SH-SY5Y (cell line): Measurements from ENCODE around the gene OLIG2.

ENCODE experiments used
- GATA2 ChIP-seq: IDR thresholded peaks from 2 replicates; pipeline ENCODE4 v1.6.1; 2011; ENCODE audit warnings: mild to moderate bottlenecking, low read depth, low read length
- GATA3 ChIP-seq: IDR thresholded peaks from 2 replicates; pipeline ENCODE4 v1.6.1; 2011; ENCODE audit warnings: low read depth, mild to moderate bottlenecking, low read length, moderate library complexity

The OLIG2 gene

DNA sequence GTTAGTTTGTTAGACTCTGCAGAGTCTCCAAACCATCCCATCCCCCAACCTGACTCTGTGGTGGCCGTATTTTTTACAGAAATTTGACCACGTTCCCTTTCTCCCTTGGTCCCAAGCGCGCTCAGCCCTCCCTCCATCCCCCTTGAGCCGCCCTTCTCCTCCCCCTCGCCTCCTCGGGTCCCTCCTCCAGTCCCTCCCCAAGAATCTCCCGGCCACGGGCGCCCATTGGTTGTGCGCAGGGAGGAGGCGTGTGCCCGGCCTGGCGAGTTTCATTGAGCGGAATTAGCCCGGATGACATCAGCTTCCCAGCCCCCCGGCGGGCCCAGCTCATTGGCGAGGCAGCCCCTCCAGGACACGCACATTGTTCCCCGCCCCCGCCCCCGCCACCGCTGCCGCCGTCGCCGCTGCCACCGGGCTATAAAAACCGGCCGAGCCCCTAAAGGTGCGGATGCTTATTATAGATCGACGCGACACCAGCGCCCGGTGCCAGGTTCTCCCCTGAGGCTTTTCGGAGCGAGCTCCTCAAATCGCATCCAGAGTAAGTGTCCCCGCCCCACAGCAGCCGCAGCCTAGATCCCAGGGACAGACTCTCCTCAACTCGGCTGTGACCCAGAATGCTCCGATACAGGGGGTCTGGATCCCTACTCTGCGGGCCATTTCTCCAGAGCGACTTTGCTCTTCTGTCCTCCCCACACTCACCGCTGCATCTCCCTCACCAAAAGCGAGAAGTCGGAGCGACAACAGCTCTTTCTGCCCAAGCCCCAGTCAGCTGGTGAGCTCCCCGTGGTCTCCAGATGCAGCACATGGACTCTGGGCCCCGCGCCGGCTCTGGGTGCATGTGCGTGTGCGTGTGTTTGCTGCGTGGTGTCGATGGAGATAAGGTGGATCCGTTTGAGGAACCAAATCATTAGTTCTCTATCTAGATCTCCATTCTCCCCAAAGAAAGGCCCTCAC lies at the start of gene OLIG2:
TSS of gene OLIG2 (plus strand) at position 447 of the 954 bp plus-strand sequence. CDS start 928 bp downstream, outside the sequence.
- TF ChIP-seq GATA2: no peak
- no peak for TF ChIP-seq GATA3

DNA sequence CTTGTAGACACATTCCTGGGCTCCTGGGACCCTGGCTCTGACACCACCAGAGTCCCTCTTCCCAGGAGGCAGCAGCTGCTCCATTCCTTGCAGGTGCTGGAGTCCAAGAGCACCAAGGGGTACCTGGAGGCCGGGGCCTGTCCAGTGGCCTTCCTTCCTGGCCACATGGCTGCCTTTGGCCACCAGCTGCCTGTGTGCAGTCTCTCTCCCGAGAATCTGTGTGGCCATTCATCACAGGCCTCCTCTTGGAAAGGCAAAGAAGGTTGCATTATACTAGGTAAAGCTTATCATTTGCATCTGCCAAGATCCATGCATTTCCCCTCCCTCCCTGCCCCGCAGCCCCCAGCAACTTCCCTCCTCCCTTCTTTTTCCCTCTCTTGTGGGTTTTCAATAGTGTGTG lies 48.9 kb upstream of the OLIG2 start:
- TF ChIP-seq GATA3: no peak
- TF ChIP-seq GATA2: no peak

DNA sequence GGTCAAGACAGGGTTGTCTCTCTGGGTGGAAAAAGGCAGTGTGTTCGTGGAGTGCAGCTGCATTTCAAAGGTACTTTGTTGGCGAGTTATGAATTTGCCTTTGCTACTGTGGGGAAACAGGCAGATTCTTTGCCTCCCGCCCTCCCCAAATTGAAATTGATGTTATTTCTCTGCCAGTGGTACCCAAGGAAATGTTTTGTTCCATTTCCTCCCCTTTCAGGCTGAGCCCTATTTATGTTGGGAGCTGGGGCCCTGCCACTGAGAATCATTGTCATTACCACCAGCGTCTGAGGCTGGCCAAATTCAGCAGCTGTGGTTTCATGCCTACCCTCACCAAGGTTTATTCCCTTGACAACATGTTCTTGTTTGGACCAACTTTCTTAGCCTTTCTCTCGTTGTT lies 48.5 kb upstream of the OLIG2 start:
- TF ChIP-seq GATA2 (no peak), GATA3 (no peak)

DNA sequence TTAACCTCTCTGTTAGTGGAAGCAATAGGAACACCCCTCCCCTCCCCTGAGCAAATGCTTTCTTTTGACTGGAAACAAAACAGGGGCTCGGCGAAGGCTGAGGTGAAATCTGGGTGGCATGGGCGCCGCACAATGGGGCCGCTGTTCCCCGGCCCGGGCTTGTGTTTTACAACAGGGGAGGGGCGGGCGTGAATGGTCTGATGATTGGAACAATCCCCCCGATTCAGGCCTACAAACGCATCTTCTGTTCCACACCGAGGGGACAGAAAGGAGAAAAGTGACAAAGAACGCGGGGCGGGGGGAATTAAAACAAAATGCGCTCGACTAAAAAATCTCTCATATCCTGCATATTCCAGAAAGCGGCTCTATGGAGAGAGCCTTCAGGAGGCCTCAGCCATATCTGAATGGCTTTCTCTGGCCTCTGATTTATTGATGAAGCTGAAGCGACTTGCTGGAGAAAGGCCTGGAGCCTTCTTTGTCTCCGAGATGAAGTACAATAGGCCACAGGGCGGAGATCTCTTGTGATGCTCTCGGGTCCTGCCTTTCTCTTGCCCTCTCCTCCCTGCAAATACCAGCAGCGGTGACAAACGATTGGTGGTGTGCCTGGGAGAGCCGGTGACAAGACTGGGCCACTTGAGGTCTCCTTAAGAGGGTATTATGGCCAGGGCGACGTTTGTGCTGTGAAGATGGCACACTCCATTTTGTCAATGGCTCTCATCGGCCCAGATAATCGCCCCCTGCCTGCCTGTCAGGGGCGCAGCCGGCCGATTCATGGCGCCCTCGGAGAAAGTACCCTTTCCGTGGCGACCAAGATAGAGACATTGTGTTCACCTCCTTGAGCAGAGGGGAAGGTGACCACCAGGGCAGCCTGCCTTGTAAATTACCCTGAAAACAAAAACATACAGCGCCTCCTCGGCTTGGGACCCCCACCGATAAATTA lies 47.1 kb upstream of the OLIG2 start:
- TF ChIP-seq GATA2 (no peak), GATA3 (no peak)

DNA sequence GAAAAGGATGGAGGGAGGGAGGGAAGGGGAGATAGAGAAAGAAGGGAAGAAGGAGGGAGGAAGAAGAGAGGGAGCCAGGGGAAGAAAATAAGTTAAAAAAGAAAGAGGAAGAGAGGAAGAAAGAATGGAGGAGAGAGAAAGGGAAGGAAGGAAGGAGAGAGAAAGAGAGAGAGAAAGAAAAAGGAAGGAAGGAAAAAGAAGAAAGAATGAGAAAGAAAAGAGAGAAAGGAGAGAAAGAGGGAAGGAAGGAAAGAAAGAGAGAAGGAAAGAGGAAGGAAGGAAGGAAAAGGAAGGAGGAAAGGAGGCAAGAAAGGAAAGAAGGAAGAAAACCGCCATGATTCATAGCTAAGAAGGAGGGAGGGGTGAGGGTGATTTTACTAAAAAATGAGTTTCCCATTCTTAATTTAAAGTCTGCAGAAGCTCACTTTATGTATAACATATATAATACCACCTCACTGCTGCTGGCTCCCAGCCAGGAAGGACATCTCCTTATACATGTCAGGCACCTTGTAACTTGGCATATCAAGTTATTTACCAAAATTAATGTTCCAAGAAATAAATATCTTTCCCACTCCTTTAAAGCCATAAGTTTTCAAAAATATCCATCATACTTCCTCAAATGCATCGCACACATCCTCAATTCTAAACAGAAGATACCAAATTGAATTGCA lies 46.0 kb upstream of the OLIG2 start:
- TF ChIP-seq GATA3: no peak
- no peak for TF ChIP-seq GATA2

DNA sequence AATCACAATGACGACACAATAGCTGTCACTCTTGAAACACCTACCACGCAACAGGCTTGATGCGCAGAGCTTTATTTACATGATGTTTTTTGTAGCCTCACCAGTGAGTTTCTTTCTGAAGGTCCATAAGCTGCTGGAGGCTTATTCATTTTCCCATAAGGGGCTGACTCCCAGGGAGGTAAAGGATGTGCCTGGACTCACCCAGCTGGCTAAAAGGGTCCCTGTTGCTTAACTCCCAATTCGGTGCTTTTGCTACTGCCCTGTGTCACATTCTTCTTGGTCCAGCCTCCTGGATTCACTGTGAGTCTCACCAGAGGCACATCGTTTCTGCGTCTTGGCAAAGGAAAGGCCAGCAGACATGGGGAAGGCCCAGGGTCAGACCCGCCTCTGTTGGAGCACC lies 44.6 kb upstream of the OLIG2 start:
- TF ChIP-seq GATA2 (no peak), GATA3 (no peak)

DNA sequence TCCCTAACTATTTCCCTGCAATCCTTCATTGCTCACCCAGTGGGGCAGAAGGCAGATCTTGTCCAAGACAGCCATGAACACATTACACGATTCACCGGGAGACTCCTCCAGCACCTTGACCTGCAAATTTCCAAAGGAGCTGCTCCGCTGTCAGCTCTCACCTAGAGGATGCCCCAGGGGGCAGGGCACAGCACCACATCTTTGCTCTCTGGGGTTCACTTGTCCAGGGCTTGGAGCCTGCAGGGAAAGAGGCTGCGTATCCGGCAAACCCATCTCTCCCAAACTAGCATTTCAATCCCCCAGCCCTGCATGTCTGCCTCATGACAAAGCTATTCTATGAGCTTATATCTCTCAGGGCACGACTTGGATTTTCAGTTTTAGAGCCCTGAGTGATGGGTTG lies 35.1 kb upstream of the OLIG2 start:
- TF ChIP-seq GATA2: no peak
- no peak for TF ChIP-seq GATA3

DNA sequence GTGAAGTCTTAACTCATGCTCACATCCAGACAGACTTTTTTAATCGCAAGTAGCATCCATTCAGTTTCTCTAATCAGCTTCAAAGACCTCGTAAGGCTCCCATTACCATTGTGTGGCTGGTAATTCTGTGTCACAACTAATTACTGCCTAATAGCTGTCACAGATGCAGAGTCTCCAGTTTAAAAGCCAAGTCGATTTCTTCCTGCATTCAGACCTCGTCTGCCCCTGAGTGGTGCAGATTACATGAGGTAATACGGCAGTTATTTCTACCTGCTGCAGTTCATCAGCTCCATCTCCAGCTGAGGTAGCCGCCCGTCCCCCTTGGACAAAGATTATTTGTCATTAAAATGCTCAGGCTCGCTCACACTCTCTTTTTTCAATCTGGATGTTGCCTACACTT lies 34.4 kb upstream of the OLIG2 start:
- no peak for TF ChIP-seq GATA3
- TF ChIP-seq GATA2: no peak

DNA sequence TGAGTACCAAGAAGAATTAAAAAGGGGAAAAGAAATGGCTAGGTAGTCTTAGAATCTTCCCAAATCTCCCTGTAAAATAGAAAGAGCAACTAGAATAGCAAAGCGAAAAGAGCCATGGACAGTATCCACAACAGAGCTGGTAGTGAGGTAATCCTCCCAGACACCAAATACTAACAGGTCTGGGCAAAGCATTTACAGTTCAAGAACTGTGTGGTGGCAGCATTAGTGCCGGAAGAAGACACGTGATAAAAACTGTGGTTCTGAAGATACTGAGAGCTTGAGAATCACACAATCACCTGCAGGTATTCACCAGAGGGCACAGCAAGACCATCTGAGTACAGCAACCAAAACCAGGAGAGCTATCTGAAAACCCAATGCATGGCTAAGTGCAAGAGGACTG lies 31.8 kb upstream of the OLIG2 start:
- TF ChIP-seq GATA2 (no peak), GATA3 (no peak)

DNA sequence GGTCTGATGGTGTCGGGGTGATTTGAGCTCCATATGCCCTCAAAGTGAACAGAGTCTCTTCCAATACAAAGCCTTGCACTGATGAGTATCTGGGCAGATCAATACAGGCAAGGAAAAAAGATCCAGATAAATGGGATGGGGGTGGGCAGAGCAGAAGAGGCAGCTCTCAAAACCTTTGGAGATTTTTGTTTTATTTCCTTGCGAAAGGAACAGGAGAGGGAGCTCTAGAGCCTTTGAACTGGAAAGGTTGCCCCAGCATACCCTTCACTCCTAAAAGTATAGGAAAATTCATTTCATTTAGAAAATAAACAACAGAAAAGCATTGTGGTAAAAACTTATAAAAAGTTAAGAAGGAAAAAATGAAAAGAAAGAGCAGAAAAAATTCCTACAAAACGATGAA lies 31.4 kb upstream of the OLIG2 start:
- TF ChIP-seq GATA2 (no peak), GATA3 (no peak)

DNA sequence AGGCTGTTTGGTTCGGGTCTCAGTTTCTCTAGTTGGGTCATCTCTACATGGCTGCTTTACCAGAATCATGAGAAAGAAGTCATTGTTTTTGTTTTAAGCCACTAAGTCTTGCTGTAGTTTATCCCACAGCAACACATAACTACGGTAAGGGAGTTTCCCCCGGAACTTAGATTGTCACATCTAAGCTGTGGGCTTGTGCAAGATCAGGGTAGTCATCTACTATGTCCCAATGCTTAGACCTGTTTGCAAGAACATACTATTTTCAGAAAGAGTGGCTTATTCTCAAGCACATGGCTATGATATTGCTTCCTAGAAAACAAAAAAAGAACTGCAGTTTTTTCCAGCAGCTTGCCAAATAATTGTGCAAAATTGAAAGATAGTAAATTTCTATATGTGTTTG lies 18.0 kb upstream of the OLIG2 start:
- TF ChIP-seq GATA2 (no peak), GATA3 (no peak)

DNA sequence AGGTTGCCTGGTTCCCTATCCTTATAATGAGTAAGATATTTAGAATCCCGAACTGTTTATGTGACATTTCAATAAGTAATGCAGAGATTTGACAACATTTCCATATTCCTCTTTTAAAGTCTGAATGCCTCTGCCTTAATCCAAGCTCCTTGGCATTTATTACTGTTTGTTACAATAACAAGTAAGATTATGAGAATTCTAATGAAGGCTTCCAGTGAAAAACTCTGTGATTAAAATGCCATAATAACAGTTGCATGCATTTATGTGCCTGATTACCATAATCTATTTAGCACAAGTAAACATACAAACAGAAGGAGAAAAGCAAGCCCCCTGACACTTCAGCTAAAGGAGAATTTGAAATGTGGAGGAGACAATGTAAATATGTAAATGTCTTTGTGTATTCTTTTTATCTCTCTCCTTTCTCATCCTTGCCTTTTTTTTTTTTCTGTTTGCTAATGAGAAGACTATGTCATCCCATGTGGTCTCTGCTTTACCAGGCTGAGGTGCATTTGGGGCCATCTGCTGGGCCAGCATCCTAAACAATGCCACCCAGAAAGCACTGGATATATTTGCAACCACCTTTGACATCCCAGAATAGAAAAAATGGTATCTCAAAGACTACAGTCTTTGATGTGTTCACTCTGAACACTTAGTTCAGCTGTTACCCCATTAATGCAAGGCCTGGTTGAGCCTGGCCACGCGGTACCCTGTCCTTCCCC lies 17.2 kb upstream of the OLIG2 start:
- TF ChIP-seq GATA2 (no peak), GATA3 (no peak)

DNA sequence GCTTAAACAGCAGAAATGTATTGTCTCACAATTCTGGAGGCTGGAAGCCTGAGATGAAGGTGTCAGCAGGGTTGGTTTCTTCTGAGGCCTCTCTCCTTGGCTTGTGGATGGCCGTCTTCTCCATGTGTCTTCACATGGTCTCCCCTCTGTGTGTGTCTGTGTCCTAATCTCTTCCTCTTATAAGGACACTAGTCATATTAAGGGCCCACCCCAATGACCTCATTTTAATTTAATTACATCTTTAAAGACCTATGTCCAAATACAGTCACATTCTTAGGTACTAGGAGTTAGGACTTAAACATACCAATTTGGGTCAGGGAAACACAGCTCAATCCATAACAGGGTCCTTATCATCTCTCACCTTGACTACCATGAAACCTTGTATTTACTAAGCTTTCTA lies 14.8 kb upstream of the OLIG2 start:
- TF ChIP-seq GATA2 (no peak), GATA3 (no peak)

DNA sequence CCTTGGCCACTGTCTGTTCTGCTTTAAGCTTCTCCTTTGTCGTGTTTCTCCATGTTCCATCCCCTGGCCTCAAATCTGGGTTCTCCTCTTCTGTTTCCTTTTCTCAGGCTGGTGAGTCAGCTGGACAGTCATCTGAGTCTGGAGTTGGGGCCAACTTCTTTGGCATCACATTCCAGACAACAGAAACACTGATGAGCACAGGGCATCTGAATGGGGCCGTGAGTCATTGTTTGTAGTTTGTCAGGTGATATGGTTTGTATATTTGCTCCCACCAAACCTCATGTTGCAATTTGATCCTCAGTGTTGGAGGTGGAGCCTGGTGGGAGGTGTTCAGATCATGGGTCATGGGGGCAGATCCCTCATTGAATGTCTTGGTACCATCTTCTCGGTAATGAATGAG lies 14.3 kb upstream of the OLIG2 start:
- TF ChIP-seq GATA3 (no peak), GATA2 (no peak)
